CD4-positive, alpha-beta T cell treated with Interferon gamma for 1 hour (primary cell): Measurements from ENCODE around the gene RNF146.
A peak's percentile ranks its signal among the peaks of the same experiment; 100 is the strongest.
"Not testable (repeated sequence)": the region's sequence is repeated elsewhere in the genome, so short reads cannot be mapped to it uniquely, and the experiment has no call there.

Experiments
- DNase-seq: peaks from one replicate; pipeline ENCODE4 v3.0.0-alpha.2; 2020

RNF146 gene, protein sequence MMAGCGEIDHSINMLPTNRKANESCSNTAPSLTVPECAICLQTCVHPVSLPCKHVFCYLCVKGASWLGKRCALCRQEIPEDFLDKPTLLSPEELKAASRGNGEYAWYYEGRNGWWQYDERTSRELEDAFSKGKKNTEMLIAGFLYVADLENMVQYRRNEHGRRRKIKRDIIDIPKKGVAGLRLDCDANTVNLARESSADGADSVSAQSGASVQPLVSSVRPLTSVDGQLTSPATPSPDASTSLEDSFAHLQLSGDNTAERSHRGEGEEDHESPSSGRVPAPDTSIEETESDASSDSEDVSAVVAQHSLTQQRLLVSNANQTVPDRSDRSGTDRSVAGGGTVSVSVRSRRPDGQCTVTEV

DNA sequence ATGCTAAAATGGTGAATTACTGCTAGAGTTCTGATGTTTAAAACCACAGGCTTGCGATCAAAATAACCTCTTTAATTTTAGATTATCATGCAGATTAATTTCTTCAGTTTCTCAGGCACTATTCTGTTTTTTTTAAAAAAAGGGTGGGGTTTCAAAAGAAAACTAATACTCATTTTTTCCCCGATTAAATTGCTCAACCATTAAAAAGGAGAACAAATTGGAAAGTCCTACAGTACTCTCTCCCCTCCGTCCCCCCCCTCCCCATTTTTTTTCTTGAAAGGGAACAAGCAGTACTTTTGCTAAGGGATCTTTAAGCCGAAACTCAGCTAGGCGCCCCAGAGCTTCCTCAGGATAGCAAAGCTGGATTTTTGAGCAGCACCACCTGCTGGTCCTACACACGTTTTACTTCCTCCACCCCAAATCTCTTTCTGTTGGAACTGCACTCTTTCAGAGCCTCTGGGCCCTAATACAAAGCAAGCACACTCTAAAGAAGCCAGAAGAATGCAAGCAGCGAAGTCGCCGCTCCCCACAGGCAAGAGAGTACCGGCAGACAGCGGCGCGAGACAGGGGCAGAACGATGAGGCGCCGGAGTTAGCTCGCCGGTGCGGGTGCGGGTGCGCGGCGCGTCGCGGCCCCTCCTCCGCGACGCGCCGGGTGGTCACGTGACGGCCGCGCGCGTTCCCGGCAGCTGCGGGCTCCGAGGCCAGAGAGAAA, at the start of gene RNF146:
RNF146 (plus strand) TSS at position 687 of the 714 bp plus-strand sequence. CDS start 13,475 bp downstream, outside the sequence.
- peak; percentile 69 for DNase-seq

DNA sequence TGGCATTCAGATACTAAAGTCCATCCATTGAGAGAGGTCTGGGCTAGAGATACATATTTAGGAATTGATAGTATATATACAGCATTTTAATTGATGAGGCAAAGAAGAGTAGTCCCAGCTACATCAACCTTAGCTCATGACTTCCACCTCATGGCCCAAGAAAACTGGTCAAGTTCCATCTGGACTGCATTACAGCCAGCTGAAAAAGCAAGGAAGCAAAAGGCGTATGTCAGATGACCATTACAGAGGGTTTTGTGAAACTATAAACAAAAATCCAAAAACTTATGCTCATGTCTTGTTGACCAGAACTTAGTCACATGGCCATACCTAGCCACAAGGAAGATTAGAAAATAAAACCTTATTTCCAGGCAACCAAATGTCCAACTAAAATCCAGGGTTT, 46.8 kb upstream of the RNF146 start:
- no peak for DNase-seq

DNA sequence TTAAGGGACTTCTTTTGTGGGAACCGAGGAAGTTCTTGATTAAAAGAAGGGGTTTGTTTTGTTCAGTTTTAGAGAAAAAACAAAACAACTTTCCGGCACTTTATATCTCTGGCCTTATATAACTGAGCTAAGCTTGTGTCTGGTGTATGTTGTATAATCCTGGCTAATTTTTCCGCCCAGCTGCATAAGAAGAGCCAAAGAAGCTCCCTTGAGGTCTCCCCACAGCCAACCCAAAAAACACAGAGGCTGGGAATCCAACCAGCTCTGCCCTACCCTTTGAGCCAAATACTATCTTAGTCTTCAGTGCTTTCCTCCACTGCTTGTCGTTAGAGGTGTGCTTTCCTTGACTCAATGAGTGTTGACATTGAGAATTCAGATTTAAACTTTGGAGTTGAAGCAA, 45.5 kb upstream of the RNF146 start:
- no peak for DNase-seq

DNA sequence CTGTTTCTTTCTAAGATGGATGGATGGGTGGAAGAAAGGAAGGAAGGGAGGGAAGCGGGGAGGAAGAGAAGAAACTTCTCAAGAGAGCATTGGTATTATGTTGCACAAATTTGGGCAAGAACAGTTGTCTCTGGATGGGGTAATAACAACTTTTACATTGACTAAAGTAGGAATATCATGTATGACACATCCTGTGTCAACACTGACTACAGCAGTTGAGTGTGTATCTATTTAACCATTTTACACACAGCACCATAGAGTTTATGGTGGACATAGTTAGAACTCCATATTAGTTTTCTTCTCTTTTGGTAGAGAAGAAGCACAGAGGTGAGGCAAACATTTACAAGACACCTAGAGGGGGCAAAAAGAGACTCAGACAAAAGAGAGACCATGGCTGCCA, 44.2 kb upstream of the RNF146 start:
- no peak for DNase-seq

DNA sequence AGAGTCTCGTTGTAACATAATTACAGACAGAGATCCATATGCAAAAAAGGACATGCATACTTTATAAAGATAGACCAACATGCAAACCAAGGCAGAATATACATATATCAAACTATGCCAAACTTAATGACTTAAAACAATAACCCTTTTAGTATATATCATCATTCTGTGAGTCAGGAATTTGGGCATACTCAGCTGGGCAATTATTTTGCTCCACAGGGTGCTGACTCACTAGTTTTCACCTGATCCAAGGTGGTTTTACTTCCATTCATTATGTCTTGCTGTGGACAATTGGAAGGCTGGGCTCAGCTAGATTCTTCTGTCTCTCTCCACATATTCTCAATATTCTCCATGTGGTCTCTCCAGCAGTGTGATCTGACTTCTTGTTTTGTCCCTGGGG, 41.2 kb upstream of the RNF146 start:
- DNase-seq: no peak

DNA sequence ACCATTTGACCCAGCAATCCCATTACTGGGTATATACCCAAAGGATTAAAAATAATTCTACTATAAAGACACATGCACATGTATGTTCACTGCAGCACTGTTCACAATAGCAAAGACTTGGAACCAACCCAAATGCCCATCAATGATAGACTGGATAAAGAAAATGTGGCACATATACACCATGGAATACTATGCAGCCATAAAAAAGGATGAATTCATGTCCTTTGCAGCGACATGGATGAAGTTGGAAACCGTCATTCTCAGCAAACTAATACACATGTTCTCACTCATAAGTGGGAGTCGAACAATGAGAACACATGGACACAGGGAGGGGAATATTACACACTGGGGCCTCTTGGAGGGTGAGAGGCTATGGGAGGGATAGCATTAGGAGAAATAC, 32.8 kb upstream of the RNF146 start:
- DNase-seq: not testable (repeated sequence)

DNA sequence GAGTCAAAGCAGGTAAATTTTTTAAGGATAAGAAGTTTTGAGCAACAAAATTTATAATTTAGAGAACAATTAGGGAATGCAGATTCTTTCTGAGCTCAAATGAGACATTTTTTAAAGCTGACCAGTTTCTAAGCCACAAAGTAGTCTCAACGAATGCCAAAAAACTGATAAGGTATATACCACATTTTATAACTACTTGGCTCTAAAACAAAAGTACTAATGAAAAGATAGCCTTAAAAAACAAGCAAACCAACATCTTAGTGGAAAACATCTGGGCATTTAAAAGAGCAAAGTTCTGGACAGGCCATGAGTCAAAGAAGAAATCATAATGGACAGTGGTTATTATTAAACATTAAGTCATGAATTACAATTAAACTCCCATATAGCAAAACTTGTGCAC, 23.2 kb upstream of the RNF146 start:
- DNase-seq: no peak

DNA sequence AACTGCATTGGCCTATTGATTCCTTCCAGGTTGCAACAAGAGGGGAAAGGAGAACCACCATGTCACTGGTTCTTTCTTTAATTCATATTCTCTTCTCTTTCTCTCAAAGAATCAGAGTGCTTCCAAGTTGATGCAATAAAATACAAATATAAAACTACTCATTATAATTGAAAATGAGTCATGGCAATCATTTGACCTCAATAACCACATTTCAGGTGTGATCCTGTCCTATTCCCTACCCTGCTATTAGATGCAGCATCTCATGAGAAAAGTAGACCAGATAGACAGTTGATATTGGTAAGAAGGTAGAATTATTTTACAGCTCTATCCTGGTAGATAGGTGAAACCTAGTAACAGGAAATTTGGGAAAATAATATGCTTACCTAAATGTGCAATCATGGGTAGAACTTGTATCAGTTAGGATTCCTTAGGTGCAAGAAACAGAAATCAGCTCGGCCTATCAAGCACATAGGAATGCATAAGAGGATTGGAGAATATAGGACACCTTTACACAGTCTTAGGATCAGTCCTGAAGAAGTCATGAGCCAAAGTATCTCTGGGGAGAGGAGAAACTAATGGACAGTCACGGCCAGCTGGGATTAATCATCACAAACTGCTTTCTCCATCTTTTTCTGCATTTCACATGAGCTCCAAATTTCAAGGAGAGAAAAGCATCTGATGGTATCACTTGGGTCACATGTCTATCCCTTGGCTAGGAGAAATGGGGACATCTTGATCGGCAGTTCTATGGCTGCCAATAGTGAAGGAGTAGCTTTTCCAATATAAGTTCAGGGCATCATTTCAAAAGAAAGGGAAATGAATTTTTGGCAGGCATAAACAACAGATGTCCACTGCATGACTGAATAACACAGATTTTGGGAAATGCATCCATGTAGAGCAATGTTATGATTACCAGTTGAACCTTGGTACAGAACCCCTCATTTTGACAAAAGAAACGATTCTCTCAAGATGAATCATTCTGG, 19.3 kb upstream of the RNF146 start:
- no peak for DNase-seq

DNA sequence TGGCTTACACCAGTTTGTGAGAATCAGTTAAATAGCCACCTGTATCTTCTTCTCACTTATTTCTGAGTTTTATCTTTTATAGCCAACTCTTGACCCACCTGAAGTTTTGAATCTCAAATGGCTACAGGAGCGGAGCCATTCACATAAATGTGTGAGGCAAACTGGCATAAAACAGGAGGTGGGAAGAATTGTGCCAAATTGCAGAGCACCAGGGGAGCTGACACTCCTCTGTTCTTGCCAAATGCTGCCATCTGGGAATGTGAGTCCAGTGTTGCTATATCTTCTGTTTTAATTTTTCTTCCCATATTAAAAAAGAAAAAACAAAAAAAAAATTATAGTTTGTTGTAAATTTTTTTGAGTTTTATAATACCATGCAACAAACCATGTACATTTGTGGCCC, 17.0 kb upstream of the RNF146 start:
- DNase-seq: no peak

DNA sequence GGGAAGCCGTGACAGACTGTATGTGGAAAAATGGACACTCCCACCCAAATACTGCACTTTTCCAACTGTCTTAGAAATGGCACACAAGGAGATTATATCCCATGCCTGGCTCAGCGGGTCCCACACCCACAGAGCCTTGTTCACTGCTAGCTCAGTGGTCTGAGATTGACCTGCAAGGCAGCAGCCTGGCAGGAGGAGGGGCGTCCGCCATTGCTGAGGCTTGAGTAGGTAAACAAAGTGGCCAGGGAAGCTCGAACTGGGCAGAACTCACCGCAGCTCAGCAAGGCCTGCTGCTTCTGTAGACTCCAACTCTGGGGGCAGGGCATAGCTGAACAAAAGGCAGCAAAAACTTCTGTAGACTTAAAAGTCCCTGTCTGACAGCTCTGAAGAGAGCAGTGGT, 11.4 kb upstream of the RNF146 start:
- no peak for DNase-seq

DNA sequence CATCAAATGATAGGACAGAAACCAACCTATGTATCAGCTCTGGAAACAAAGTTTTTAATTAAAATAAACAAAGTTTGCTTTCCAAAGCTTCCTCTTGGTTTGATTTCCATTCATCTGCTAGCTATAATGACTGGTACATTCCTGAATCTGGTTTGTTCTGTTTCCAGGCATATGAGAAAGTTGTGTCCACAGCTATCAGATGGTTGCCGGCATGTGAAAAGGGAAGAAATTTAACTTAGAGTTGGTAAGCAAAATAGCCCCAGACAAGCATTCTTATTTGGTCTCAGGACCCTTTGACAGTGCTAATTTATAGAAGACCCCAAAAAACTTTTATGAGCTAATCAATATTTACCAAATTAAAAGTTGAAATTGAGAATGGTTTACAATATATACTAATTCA, 3.8 kb upstream of the RNF146 start:
- DNase-seq: no peak

DNA sequence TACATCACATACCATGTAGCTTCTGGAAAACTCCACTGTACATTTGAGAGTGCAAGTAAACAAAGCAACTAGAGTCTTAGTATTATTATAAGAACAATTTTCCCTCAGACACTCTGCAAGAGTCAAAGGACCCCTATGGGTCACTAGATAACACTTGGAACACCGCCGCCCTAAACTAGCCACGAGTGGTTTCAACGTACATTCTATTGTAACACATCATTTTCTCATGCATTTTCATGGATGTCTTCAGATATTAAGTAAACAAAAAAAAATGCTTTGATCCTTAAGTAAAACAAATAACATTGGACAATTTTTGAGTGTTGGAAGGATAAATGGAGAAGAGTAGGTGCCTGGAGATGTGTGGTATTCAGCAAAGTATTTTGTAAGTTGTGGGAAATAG, 3.2 kb upstream of the RNF146 start:
- DNase-seq: no peak

DNA sequence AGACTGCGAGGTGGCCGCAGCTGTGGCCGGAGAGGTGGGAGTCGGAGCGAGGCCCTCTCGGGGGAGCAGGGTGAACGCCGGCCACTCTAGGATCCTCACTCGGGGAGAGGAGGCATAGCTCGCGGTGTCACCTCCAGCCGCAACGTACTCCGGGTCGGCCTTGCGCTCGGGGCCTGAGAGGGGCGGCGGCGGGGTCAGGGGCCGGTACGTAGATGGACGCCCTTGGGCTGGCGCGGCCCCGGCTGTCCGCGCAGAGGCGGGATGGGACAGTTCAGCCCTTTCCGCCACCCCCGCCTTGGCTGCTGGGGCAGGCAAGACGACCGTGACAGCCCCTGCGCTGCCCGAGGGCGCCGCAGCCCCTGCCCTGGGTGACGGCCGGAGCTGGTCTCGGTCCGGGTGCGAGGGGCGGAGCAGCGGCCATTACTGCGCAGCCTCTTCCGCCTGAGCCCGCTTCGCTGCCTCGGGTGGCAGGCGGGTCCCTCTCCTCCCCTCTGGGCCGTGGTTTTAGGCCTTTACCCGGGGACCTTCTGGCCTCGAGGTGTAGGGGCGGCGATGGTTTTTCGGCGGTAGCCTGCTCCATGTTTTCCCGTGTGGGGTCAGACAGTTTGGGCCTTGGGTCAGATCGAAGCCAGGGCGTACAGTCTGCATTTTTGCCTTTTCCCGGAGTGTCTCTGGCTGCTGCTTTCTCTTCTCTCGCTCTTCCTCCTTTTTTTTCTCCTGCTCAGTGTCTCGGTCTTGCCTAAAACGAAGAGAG, 405 bp downstream of the RNF146 start:
- DNase-seq: peak; percentile 56

DNA sequence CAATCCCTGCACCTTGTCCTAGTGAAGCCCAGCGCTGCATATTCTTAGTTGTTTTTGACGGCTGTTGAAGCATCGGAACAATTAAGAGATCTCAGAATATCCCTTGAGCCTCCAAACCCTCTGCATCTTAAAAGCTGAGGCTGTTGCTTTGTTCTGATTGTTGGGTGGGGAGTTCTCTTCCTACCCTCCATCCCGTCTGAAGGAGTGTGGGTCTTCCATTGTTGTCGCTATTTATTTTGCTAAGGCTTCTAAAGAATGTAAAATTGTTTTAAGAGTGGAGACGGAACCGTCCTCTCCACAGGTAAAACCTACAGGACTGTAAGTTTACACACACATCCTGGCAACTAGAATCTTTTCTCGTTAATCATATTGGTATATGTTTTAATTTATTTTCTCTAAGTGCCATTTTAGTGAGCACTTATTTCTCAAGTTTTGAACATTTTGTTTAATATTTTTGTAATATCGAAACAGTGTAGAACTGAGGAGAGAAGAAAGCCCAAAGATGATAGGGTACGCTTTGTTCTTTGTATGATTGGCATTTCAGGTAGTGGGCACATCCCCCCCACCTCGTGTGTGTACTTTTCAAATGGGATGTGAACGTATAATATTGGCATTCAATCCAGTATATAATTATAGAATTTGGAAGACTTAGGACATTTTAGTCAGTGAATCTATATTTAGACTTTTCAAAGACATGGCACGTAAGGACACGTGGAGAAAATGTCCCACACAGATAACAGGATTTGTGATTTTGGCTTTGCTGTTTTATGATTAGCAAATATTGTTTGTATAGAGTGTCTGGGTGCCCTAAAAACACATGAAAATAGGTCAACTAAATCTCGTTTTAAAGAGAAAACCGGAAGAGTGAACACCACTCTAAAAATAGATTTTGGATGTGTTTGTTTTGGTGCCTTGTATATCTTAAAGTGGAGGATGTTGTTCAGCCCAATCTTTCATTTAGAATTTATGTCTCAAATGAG, 1.3 kb downstream of the RNF146 start:
- no peak for DNase-seq

DNA sequence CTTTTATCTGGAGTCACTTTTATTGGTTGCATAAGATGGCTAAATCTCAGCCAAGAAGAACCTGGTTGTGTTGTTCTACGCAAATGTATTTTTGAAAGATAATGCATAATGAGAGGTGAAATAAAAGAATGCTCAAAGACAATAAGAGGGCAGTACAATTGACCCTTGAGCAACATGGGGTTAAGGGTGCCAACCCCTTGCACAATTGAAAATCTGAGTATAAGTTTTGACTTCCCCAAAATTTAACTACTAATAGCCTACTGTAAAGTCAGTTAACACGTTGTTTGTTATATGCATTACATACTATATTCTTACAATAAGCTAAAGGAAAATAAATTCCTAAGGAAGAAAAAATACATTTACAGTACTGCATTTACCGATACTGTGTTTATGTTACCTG, 5.9 kb downstream of the RNF146 start:
- DNase-seq: no peak

GRCh38 chr6:127273499-127273898, 6.8 kb downstream of the RNF146 start:
- no peak for DNase-seq

DNA sequence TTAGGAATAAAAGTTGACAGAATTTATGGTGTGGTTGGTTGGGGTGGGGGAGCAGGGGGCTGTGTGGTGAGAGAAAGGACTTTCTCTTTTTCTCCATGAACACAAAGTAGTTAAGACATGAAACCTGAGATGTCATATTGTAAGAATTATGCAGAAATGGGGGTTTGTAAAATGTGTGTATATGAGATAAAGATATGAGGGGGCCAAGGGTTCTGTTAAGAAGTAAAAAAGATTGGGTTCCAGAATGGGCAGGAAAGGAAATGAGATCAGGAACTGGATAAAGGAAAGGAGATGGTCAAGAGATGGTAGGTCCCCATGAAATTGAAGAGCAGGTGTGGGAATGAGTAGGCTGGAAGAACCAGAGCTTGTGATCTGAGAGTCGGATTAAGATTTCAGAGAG, 9.7 kb downstream of the RNF146 start:
- no peak for DNase-seq

DNA sequence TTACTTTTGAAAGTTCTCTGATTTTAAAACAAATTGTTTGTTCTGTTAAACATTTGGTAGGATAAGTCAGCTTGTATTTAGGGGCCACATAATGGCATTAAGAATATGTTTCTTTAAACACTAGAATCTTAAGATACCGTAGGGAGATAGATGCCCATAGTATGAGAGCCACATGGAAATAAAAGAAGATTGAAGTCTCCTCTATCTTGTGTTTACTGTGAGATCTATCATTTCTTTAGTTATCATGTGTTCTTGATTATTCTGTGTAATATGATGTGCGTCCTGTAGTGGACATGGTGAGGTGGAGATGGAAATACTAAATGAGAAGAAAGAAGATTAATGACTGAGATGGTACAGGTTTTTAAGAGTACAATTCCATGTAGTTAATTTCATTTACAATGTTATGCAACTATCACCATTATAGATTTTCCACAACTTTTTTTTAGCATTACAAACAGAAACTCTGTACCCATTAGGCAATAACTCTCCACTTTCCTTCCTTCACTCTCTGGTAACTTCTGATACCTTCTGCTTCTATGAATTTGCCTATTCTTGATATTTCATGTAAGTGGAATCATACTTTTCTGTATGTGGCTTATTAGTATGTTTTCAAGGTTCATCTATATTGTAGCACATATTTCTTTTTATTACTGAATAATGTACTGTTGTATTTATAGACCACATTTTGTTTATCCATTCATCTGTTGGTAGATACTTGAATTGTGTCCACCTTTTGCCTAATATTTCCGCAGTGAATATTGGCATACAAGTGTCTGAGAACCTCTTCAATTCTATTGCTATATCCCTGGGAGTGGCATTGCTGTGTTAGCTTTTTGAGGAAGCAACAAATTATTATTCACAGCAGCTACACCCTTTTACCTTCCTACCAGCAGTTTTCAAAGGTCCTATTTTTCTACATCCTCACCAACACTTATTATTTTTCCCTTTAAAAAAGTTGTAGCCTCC, 11.5 kb downstream of the RNF146 start:
- DNase-seq: no peak

- no peak for DNase-seq
Observed at GRCh38 chr6:127279815-127280214, 13.2 kb downstream of the RNF146 start.

DNA sequence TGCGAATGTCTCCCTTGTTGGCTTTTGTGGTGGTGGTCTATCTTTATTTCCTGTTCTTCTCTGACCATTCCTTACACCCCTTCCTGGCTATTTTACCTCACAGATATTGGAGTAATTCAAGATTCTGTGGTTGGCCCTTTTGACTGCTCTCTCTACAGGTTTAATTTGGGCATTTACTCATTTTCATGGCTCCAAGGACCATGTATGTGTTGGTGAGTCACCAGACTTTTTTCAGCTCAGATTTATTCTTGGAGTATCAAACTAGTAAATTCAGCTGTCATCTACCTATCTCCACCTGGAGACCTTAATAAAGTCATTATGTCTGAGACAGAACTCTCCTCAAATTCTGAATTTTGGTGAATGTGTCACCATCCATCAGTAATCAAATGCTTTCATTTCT, 15.5 kb downstream of the RNF146 start:
- DNase-seq: no peak
